GM19328 (cell line): ENCODE results near the gene ANKRD45.
A peak's percentile ranks its signal among the peaks of the same experiment; 100 is the strongest.
"Not testable (repeated sequence)": the region's sequence is repeated elsewhere in the genome, so short reads cannot be mapped to it uniquely, and the experiment has no call there.

Experiments
- ATAC-seq: cut with Tn5 transposase; IDR thresholded peaks from one replicate; pipeline ENCODE4 v1.9.1; 2021; ENCODE audit warnings: mild to moderate bottlenecking, moderate library complexity; ENCODE audit not compliant: unreplicated experiment

The ANKRD45 gene

GRCh38 chr1:173669491-173669941 is at the start of gene ANKRD45:
Gene ANKRD45, minus strand, starts transcription at chr1:173669851. Its CDS starts 10,433 bp downstream, at chr1:173659418.
- no peak for ATAC-seq

DNA sequence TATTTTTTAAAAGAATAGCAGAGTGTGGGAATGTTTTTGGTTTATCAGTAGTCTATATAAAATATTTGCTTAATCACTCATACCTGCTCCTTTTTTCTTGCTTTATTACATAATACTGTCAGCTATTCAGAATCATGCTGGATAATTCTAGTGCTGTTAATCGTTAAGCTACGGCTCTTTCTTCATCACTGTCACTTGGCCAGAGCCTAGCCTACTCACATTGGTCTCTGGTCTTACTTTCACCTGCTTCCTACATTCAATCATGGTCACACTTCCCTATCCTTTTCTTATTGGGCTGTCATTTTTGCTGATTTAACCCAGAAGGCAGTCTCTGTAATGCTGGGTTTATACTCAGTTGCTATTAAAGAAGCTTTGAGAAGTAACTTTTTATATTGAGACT is 47.6 kb upstream of the ANKRD45 start:
- no peak for ATAC-seq

- peak; percentile 7 for ATAC-seq
These were observed 45.8 kb upstream of the ANKRD45 start for GRCh38 chr1:173715538-173715844.

DNA sequence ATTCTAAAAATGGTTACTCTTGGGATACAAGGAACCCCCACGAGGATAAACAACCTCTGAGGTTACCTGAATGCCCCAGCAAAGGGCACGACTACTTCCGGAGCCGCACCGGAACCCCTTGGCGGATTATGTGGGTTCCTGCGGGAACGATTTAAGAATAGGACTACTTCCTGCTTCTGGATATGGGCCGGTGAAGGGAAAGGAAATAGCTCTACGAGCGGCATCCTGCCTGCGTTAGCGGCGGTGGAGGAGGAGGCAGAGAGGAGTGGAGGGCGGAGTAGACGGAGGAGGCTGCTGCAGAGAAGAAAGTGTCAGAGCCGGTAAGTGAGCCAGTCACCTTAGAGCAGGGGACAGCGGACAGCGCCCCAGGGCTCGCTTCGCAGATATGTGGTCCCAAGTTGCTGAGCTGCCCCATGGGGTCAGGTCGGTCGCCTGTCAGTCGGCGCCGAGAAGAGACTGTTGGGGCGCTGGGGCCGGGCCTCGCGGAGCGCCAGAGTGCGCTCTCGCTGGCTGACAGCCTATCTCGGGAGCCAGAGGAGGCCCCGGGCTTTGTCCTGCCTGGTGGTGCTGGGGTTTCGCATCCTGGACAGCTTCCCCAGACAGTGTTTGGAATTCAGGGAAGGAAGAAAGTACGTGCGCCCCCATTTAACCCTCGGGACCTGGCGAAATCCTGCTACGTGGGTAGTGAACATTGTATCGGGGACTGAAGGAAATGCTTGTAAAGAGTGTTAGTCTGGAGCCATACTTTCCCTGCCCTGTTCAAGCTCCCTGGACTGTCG is 45.3 kb upstream of the ANKRD45 start, which contains the start of gene KLHL20:
KLHL20 (plus strand) TSS at position 223 of the 779 bp plus-strand sequence. CDS start 1,063 bp downstream, outside the sequence.
- ATAC-seq = peak; percentile 89

DNA sequence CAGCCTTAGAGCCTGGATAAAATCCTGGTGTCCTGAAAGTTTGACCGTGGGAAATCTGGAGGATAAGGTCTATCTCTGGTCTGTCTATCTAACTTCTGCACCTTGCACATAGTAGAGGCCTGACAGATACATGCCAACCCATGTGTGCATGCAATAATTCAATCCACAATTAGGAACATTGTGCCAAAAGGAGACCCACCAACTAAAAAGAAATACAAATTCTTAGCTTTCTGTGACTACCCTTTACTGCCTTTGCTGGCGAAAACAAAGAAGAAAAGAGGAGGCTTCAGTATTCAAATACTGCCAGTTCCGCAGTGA is 44.7 kb upstream of the ANKRD45 start:
- no peak for ATAC-seq

DNA sequence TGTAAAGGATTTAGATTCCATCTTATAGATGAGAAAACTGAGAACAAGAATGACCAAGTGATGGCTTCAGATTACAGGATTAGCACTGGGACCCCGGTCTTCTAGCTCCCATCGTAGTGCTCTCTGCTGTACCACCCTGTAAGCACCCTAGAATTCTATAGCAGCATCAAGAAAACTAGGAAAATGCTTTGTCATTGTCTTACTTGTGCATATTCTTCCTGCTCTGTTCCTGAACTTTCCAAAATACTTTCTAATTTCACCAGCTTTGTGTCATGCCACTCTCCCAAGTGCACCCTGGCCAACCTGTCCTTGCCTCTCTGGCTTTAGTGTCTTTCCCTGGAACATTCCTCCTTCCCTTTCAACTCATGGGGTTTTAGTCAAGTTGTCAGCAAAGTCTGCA is 39.1 kb upstream of the ANKRD45 start:
- ATAC-seq = no peak

DNA sequence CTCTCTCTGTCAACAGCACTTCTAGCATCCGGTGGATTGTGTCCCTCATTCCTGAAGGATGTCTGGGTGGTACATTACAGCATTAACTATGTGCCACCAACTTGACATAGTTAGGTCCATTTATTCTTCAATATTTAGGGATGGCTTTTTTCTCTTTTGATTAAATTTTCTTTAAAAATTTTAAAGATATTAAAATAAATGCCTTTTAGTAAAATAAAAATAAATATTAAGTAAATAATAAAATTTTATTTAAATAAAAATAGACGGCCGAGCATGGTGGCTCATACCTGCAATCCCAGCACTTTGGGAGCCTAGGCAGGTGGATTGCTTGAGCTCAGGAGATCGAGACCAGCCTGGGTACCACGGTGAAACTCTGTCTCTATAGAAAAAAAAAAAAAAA is 35.5 kb upstream of the ANKRD45 start:
- ATAC-seq = no peak

- ATAC-seq = no peak
These were observed 33.1 kb upstream of the ANKRD45 start for GRCh38 chr1:173702736-173703135.

DNA sequence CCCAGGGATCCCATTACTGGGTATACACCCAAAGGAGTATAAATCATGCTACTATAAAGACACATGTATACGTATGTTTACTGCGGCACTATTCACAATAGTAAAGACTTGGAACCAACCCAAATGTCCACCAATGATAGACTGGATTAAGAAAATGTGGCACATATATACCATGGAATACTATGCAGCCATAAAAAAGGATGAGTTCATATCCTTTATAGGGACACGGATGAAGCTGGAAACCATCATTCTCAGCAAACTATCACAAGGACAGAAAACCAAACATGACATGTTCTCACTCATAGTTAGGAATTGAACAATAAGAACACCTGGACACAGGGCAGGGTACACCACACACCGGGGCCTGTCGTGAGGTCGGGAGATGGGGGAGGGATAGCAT is 31.6 kb upstream of the ANKRD45 start:
- not testable (repeated sequence) for ATAC-seq

GRCh38 chr1:173693238-173693637 is 23.6 kb upstream of the ANKRD45 start:
- no peak for ATAC-seq

- no peak for ATAC-seq
These were observed 18.6 kb upstream of the ANKRD45 start for GRCh38 chr1:173688300-173688699.

DNA sequence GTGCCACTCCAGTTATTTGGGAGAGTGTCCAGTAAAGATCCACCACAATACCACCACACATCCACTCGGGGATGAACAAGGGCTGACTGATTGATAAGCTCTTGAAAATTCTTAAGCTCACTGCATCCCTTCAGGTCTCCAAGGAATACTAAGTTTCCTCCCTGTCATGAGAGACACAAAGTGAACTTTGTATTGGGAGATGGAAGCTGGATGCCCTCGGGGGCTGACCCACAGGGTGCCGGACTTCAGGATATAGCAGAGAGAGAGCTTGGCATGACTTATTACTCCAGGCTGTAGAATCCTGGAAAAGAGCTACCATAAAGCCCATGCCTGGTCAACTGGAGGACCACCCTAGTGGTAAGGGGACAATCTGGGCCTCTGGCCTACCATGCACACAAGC is 15.5 kb upstream of the ANKRD45 start:
- ATAC-seq = not testable (repeated sequence)

DNA sequence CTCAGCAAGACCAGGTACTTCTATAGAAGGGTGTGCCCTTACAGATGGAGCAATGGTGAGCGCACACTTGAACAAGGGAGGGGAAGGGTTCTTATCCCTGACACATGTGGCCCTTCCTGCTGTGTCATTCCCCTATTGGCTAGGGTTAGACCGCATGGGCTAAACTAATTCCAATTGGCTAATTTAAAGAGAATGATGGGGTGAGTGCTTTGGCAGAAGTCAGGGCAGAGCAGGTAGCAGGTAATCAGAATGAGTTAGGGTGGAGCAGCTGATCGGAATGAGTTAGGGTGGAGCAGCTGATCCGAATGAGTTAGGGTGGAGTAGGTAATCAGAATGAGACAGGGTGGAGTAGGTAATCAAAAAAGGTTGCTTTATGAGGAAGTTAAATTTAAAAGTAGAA is 14.2 kb upstream of the ANKRD45 start:
- ATAC-seq = not testable (repeated sequence)

DNA sequence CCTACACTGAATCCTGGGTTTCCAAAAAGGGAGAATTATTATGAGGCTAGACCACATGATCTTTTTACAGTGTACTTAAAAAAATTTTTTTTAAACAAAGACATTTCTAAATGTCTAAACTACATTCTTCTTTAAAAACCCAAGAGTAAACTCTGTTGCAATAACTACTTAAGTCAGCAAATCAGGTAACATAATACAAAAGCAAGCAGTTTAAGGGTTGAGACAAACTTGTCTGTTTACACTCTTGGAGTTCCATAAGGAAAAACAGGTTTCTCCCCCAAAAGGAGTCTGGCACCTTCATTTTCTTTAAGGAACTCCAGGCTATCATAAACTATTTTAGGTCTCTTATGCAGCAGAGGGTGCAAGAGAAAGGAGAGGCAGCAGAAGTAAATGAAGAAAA is 12.5 kb upstream of the ANKRD45 start:
- no peak for ATAC-seq

- ATAC-seq = not testable (repeated sequence)
These were observed 10.5 kb upstream of the ANKRD45 start for GRCh38 chr1:173680152-173680551.

GRCh38 chr1:173674496-173674895 is 4.8 kb upstream of the ANKRD45 start:
- not testable (repeated sequence) for ATAC-seq

GRCh38 chr1:173666646-173667045 is 3.0 kb downstream of the ANKRD45 start:
- no peak for ATAC-seq

DNA sequence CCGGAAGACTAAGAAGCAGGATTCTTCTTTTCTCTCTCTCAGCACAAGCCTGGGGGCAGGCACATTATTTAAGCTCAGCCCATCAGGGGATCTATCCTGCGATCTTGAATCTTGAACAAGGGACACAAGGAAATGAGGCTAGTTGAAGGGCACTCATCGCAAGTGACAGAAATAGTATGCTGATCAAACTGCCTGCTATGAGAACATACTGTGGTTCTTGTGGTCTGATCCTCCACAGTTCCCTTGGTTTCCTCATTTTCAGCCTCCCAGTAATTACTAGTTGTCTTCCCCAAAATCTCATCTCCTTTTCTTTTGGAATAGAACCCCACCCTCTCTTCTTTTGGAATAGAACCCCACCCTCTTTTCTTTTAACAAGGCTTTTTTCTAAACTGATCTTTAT is 6.5 kb downstream of the ANKRD45 start:
- ATAC-seq = no peak

GRCh38 chr1:173661763-173662162 is 7.9 kb downstream of the ANKRD45 start:
- ATAC-seq = no peak

DNA sequence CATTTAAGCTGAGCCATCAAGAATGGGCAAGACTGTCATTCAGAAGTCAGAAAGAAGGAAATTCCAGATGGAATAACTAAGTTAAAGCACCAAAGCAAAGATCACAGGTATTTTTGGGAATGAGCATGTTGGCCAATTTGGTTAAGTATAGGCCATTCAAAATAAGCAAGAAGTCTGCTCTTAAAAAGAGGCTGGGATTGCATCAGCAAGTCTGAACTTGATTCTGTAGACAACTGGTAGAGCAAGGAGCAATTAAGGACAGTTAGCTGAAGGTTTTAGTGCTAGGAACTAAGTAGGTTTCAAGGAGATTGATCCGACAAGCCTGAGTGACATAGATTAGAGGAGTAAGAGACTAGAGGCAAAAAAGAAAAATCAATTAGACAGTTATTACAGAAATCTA is 8.4 kb downstream of the ANKRD45 start:
- ATAC-seq = no peak

DNA sequence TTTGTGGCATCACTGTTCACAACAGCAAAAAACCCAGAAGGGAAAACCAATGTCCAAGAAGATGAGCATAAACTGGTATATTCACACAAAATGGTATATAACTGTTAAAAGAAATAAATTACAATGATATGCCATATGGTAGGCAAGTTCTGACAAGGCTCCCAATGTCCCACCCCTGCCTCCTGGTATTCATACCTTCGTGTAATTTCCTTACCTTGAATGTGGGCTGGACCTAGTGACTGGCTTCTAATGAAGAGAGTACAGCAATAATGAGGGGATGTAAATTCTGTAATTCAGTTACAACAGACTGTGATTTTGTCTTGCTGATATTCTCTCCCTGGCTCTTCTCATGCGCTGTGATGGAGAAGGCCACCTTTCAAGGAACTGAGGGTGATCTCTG is 9.3 kb downstream of the ANKRD45 start:
- no peak for ATAC-seq

DNA sequence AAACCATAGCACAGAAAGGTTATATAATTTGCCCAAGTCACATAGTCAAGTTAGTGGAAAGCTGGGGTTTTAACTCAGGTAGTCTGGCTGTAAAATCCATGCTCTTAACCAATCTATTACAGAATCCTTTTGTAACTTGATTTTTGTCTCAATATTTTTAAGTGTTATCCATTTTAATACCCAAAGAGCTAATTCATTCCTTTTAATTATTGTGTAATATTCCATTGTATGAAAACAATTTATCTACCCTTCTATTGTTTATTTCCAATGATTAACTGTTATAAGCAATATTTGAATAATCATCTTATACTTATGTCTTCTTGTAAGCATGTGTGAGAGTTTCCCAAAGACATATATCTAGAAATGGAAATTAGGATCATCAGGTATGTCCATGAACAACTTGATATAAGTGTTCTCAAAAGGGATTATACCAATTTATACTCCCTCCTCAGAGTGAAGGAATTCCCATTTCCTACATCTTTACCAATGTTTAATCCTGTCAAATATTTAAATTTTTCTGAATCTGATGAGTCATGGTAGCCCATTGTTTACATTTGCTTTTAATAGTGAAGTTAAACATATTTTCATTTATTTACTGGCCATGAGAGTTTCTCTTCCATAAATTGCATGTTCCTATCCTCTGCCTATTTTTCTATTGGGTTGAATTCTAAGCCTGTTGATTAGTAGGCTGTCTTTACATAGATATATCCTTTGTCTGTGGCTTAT is 20.6 kb downstream of the ANKRD45 start:
- no peak for ATAC-seq
